NCI-H1092 treated with DMSO at 0.1 percent for 48 hours (cell line): ENCODE data around the gene RASGRP3.
"Not testable (repeated sequence)": the region's sequence is repeated elsewhere in the genome, so short reads cannot be mapped to it uniquely, and the experiment has no call there.

Experiments
- DNase-seq: peaks from one replicate; lab custom pipeline; 2025; lab: John Stamatoyannopoulos, UW

The RASGRP3 gene

GRCh38 chr2:33476131-33476792 is at the start of gene RASGRP3:
Gene RASGRP3 (plus strand): TSS chr2:33476649. CDS start chr2:33515137, 38,488 bp downstream.
- DNase-seq: peak; percentile 3

GRCh38 chr2:33426666-33427231 is 49.7 kb upstream of the RASGRP3 start:
- DNase-seq: no peak

GRCh38 chr2:33430077-33430476 is 46.4 kb upstream of the RASGRP3 start:
- DNase-seq: no peak

- DNase-seq: no peak
These were observed 45.6 kb upstream of the RASGRP3 start for GRCh38 chr2:33430856-33431255.

- DNase-seq: no peak
These were observed 43.6 kb upstream of the RASGRP3 start for GRCh38 chr2:33432871-33433270.

GRCh38 chr2:33433279-33434235 is 42.9 kb upstream of the RASGRP3 start:
- DNase-seq: no peak

GRCh38 chr2:33435518-33435917 is 40.9 kb upstream of the RASGRP3 start:
- DNase-seq: no peak

- no peak for DNase-seq
These were observed 40.4 kb upstream of the RASGRP3 start for GRCh38 chr2:33436083-33436482.

- no peak for DNase-seq
These were observed 39.2 kb upstream of the RASGRP3 start for GRCh38 chr2:33437297-33437696.

GRCh38 chr2:33437815-33438214 is 38.6 kb upstream of the RASGRP3 start:
- DNase-seq: no peak

GRCh38 chr2:33441235-33441810 is 35.1 kb upstream of the RASGRP3 start:
- DNase-seq: peak; percentile 20

GRCh38 chr2:33442052-33442451 is 34.4 kb upstream of the RASGRP3 start:
- DNase-seq: not testable (repeated sequence)

GRCh38 chr2:33442528-33443079 is 33.8 kb upstream of the RASGRP3 start:
- DNase-seq: no peak

GRCh38 chr2:33443274-33443829 is 33.1 kb upstream of the RASGRP3 start:
- no peak for DNase-seq

- no peak for DNase-seq
These were observed 31.5 kb upstream of the RASGRP3 start for GRCh38 chr2:33444967-33445366.

GRCh38 chr2:33448220-33448899 is 28.1 kb upstream of the RASGRP3 start:
- no peak for DNase-seq

- DNase-seq: no peak
These were observed 25.2 kb upstream of the RASGRP3 start for GRCh38 chr2:33451214-33451613.

GRCh38 chr2:33451825-33452224 is 24.6 kb upstream of the RASGRP3 start:
- DNase-seq: no peak

GRCh38 chr2:33452545-33452944 is 23.9 kb upstream of the RASGRP3 start:
- DNase-seq: no peak

GRCh38 chr2:33453905-33454479 is 22.5 kb upstream of the RASGRP3 start:
- no peak for DNase-seq
